ENCODE measurements around the gene C1QTNF1.

- TF ChIP-seq CTCF (conservative IDR thresholded peaks at IDR 0.05; ENCODE audit: low read length) (no peak), EZH2phosphoT487 (IDR thresholded peaks at IDR 0.05; ENCODE audit: borderline replicate concordance, low read depth, low read length) (no peak)
Measured at GRCh38 chr17:79071161-79071740, 47.3 kb downstream of the C1QTNF1 start.
